Germinal center (tissue), 1 donor: ENCODE measurements around the gene VWF.
"Not testable (repeated sequence)": the region's sequence is repeated elsewhere in the genome, so short reads cannot be mapped to it uniquely, and the experiment has no call there.

ENCODE experiments used
- DNase-seq: peaks from one replicate; pipeline ENCODE4 v3.0.0; 2012; ENCODE audit warnings: mixed read lengths, low spot score

Gene VWF

GRCh38 chr12:6124411-6125309, at the start of gene VWF:
Gene VWF (minus strand): TSS chr12:6124670. CDS start chr12:6123196, 1,474 bp downstream.
- no peak for DNase-seq

DNA sequence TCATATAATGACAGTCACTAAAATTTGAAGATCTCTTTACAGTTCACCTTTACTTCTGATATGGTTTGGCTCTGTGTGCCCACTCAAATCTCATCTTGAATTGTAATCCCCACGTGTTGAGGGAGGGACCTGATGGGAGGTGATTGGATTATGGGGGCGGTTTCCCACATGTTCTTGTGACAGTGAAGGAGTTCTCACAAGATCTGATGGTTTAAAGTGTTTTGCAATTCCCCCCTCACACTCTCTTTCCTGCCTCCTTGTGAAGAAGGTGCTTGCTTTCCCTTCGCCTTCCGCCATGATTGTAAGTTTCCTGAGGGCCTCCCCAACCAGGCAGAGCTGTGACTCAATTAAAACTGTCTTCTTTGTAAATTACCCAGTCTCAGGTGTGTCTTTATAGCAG, 48.4 kb upstream of the VWF start:
- DNase-seq: no peak

DNA sequence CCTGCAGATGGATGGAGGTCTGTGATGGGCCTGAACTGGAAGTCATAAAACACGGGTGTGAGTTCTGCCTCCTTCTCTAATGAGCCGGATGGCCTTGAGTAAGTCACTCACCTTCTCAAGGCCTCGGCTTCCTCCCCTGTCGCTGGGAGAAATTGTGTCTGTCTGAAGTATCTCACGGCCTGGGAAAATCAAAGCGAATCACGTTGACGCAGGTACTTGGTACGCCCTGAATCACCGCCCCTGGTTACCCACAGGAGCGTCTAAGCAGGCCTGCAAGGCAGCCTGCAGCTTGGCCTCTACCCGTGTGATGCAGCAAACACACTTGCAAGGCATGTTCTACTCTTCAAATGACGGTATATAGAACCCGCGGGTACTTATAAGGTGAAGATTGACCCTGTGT, 47.6 kb upstream of the VWF start:
- no peak for DNase-seq

GRCh38 chr12:6171409-6172015, 47.0 kb upstream of the VWF start:
- no peak for DNase-seq

DNA sequence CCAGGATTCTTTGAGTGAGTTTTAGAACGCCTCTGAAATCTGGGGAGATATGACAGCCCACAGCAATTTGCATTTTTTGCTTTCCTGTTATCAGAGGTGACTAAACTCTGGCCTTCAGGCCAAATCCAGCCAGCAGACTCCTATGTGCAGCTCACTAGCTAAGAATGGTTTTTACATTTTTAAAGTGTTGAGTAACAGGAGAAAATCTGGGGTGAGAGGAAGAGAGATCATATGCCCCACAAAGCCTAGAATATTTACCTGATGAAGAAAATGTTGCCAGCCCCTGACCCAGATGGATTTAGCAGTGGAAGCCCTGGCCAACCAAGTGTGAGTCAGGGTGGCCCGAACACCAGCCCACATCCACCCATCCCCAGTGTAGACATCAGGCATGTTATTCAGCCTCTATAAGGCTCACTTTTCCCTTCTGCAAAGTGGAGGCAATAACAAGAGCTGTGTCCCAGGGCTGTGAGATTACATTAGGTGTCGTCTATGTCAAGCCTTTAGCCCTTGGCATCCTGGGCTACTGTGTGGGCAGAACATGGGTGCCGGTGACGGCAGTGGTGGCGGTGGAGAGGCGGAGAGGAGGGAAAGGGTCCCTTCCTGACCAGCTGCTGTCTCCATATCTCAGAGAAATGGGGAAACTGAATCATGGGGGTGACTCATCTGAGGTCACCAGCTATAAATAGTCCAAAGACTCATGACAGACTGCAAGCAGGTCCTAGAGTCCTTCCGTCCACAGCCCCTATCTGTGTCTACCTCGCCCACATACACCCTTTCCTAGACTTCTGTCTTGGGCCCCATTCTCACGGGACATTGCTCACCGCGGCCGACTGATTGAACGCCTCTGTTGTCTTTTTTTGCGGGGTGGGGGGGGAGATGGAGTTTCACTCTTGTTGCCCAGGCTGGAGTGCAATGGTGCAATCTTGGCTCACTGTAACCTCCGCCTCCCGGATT, 43.1 kb upstream of the VWF start:
- no peak for DNase-seq

DNA sequence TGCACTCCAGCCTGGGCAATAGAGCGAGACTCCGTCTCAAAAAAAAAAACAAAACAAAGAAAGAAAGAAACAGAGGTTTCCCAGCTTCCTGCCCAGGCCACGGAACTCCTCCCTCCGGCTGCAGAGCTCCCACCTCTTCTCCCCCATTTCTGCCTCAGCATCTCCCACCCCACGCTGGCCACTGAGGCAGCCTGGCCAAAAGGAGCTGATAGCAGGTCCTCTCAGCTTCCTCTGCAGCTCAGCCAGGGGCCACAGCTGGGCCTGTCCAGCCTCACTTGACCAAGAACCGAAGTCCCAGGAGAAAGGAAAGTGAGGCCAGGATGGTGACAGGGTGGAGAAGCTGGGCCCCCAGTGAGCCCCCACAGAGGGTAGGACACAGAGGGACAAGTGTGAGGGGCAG, 42.3 kb upstream of the VWF start:
- no peak for DNase-seq

DNA sequence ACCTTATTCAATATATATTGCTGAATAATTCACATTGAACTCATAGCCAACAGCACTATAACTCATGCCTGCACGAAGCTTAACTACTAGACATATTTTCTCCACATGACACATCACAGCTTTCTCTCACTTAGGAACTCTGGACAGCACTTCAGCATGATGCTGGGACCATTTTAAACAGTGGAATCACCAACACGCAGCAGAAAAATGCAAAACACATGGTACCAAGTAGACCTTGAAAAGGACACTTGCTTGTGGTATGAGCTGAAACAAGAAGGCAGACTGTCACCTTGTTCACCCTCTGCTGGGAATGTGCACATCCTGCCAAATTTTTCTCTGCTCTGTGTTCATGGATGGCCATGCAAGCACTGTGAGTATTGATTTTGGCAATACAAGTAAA, 40.9 kb upstream of the VWF start:
- no peak for DNase-seq

GRCh38 chr12:6163416-6164060, 39.1 kb upstream of the VWF start:
- DNase-seq: no peak

- no peak for DNase-seq
Measured at GRCh38 chr12:6161124-6161882, 36.8 kb upstream of the VWF start.

DNA sequence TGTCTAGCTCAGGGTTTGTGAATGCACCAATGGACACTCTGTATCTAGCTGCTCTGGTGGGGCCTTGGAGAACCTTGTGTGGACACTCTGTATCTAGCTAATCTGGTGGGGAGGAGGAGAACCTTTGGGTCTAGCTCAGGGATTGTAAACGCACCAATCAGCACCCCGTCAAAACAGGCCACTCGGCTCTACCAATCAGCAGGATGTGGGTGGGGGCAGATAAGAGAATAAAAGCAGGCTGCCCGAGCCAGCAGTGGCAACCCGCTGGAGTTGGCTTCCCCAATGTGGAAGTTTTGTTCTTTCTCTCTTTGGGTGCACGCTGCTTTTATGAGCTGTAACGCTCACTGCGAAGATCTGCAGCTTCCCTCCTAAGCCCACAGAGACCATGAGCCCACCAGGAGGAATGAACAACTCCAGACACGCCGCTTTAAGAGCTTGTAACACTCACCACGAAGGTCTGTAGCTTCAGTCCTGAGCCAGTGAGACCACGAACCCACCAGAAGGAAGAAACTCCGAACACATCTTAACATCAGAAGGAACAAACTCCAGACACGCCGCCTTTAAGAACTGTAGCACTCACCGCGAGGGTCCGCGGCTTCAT, 35.7 kb upstream of the VWF start:
- not testable (repeated sequence) for DNase-seq

DNA sequence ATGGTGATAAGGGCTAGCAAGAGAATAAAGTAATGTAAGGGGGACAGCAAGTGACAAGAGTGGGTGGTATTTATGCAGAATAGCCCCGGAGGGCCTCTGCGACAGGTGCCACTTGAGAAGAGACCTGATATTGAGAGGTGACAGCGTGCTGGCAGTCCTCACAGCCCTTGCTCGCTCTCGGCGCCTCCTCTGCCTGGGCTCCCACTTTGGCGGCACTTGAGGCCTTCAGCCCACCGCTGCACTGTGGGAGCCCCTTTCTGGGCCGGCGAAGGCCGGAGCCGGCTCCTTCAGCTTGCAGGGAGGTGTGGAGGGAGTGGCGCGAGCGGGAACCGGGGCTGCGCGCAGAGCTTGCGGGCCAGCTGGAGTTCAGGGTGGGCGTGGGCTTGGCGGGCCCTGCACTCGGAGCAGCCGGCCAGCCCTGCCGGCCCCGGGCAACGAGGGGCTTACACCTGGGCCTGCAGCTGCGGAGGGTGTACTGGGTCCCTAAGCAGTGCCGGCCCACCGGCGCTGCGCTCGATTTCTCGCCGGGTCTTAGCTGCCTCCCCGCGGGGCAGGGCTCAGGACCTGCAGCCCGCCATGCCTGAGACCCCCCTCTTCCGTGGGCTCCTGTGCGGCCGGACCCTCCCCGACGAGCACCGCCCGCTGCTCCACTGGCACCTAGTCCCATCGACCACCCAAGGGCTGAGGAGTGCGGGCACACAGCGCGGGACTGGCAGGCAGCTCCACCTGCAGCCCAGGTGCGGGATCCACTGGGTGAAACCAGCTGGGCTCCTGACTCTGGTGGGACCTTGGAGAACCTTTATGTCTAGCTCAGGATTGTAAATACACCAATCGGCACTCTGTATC, 34.9 kb upstream of the VWF start:
- DNase-seq: not testable (repeated sequence)

DNA sequence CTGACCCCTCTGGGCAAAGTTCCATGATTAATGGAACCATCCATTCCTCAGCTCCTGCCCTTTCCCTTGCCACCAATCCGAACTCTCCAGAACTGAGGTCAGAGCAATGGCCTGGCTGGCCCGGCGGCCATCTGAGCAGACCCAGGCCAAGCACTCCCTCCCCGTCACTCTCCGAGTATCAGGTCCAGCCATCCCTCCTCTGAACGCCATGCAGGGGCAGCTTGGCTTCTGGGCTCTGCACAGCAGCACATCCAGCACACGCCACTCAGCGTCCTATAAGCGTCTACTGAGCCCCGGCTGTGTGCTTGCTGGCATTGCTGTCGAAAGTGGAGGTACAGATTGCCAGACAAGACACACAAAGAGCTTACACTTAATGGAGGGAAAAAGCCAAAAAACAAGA, 34.3 kb upstream of the VWF start:
- no peak for DNase-seq

GRCh38 chr12:6158255-6158654, 33.8 kb upstream of the VWF start:
- no peak for DNase-seq

- DNase-seq: no peak
Measured at GRCh38 chr12:6157482-6157881, 33.0 kb upstream of the VWF start.

- no peak for DNase-seq
Measured at GRCh38 chr12:6154730-6155459, 30.4 kb upstream of the VWF start.

GRCh38 chr12:6148722-6149121, 24.3 kb upstream of the VWF start:
- not testable (repeated sequence) for DNase-seq

GRCh38 chr12:6148061-6148460, 23.6 kb upstream of the VWF start:
- DNase-seq: no peak

- no peak for DNase-seq
Measured at GRCh38 chr12:6146951-6147350, 22.5 kb upstream of the VWF start.

DNA sequence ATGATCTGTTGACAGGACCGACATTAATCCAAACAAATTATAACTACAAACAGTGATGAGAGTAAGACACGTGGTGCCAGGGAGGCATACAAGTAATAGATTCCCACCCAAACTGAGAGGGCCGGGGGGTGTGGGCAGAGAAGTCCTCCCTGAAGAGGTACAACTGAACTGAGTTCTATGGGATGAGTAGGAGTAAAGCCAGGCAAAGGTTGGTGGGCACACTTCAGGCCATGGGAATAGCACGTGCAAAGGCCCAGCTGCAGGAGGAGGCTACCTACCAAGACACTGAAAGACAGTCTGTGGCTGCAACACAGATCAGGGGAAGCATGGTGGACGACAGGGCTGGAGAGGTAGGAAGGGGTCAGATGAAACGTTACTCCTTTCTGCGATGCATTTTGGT, 22.0 kb upstream of the VWF start:
- DNase-seq: no peak
